DMS114 treated with DMSO at 0.1 percent for 48 hours (cell line): ENCODE measurements around the gene PMFBP1.
A peak's percentile ranks its signal among the peaks of the same experiment; 100 is the strongest.

Experiments
- DNase-seq: peaks from one replicate; lab custom pipeline; 2025; ENCODE audit not compliant: unreplicated experiment; lab: John Stamatoyannopoulos, UW

PMFBP1 gene

DNA sequence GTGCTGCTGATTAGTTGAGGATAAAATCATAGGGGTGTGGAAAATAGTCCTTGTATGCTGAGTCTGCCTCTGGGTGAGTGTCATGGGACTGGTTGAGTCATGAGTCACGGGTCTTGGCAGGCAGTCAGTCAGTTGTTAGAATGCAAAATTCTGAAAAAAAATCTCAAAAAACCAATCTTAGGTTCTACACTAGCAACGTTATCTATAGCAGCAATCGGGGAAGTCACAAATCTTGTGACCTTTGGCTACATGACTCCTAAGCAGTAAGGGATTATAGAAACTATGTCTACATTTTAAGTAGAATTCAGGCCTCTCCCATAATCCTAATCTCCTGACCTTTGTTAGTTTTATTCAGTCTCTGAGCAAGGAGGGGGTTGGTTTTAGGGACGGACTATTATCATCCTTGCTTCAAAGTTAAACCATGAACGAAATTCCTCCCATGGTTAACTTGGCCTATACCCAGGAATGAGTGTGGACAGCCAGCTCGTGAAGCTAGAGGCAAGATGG lies 18.0 kb upstream of the PMFBP1 start:
- no peak for DNase-seq

DNA sequence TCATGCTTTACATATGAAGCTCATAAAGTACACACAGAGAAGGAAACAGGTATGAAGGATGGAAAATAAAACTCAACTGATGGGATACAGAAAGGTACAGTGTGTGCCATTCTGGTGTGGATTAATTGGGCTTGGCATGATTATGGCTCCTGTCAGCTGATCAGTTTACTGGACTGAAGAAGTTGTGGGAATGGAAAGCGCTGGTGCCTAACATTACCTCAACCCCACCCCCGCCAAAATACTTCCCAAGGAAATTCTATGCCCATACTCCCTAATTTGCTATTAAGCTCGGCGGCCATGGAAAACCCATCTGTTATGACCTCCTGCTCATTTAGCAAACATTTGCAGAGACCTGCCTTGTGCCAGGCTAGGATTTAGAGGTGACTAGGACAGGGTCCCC lies 16.6 kb upstream of the PMFBP1 start:
- DNase-seq: no peak

DNA sequence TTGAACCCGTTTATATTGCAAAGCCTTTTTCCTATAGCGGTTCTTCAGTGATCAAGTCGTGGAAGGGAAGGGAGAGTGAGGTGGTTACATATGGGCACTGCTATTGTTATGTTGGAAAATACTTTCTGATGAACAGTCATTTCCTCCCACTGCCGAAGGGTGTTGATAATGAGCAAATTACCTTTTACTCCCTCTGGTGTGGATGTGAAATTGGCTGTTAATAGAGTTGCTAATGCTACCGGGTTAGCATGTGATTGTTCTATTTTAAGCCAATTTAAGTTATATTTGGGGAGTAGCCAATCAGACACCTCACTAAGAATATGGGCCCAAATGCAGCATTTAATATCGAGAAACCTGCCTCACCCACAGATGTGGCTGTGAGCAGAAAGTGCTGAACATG lies 15.6 kb upstream of the PMFBP1 start:
- DNase-seq: no peak

DNA sequence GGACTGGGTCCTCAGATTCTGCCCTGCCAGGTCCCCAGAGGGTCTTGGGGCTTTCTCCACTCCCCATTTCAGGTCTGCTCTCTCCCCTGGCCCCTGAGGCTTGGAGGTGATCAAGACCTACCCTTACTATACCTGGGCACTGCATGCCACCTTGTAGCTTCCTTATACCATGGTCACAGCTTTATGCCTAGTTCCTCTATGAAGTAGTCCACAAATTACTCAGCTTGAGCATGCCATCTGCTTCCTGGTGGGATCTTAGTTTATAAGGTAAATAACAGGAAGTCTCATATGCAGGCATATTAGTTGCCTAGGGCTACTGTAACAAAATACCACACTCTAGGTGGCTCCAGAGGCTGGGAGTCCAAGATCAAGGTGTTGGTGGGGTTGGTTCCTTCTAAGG lies 11.0 kb upstream of the PMFBP1 start:
- DNase-seq: no peak

DNA sequence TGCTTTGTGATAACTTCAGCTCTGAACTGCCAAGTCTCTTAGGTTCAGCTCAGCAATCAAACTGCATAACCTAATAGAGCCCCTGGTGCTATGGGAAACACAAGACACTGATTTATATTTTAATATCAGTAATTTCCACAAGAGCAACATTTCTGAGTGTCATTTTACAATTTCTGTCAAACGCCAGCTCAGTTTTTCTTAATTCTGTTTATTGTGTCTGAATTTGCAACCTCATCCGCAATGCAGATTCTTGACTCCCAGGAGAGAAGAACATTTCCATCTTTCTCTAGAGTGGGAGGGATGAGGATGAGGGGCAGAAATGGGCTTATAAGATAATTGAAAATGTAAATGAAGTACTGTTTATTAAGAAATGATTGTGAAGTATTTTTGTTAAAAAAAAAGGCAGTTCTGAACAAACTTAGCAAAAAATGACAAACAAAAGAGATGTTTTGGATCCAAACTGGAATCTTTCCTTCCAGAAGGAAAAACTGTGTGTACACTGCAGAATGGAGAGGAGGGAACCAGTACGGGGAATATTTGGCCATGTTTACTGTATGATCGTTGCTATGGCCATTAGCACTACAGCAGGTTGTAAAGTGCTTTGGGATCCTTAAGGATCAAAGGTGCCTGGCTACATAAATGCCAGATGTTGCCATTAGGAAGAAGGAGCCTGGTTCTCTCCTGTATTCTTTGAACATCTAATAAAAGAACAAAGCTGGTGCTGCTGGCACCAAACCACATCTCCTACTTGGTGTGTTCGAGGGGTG lies 7.4 kb upstream of the PMFBP1 start:
- no peak for DNase-seq

DNA sequence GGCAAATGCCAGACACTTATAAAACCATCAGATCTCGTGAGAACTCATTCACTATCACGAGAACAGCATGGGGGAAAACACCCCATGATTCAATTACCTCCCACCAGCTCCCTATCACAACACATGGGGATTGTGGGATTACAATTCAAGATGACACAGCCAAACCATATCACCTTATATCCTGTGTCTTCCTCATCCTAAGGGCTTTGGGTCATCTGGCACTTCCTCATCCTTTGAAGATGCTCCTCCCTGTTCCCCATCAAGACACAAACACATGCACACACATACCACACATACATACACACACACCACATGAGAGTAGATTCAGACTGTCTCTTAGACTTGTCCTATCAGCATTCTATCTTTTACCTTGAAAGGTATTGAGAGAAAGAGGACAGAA lies 2.8 kb upstream of the PMFBP1 start:
- no peak for DNase-seq

DNA sequence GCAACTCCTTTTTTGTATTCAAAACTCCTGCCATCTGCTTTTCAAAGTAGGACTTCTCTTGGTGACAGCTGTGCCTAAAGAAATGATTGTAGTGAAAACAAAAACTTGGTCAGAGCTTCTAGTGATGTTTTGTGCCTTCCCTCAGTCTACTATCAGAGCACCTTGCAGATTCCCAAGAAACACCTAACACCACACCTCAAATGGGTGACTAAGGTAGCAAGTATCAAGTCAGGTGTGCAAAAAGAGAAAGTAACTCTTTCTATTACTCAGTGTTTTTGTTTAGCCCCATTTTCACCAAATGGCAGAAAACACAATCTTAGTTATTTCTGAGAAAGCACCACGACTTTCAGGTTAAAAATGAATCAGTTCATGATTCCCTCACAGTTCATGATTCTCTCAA lies 2.0 kb upstream of the PMFBP1 start:
- no peak for DNase-seq

DNA sequence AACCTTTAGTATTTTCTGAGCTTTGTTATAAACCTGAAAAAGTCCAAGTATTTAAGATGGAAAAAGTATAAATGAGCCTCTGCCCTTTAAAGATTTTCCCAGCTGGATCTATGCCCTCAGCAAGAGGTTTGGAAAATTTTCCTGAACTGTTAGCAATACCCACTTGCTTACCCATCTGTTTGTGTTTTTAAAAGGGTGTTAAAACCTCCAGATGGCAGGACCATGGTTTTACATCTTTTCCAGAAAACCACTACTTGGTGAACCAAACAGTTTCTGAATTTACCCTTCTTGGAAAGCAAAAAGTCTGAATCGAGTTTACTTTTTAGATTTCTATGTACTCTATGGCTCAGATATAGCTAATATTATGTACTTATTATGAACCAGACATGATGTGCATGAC lies 719 bp downstream of the PMFBP1 start:
- DNase-seq: no peak

DNA sequence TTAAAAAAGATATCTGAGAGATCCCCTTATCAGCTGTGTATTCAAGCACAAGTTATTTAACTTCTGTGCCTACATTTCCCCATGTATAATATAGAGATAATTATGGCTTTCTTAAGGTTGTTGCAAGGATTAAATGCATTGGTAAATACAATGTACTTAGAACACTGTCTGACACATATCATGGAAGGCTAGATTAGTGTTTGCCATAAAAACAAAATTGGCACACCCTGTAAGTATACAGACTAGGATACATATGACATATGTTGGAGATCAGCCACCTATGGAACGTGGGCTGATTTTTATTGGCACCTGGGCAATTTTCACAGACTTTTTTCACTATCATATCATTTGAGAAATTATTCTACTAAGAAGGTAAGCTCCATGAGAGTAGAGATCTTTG lies 2.2 kb downstream of the PMFBP1 start:
- no peak for DNase-seq

DNA sequence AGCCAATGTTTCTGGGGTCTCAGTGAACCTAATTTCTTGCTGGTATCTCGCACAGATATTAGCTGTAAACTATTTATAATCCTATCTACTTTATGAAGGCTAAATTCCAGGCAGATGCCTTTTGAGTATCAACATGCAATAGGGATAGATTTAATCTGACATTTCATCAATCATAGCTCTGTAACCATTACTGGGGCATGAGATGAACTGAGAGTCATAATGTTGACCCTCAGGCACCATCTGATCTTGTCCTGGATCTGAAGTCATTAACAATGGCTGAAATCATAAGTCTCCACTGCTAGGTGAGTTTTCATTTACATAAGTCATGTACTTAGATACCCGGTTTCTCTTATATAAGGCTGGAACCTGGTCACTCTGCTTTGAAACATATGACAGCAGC lies 3.6 kb downstream of the PMFBP1 start:
- no peak for DNase-seq

DNA sequence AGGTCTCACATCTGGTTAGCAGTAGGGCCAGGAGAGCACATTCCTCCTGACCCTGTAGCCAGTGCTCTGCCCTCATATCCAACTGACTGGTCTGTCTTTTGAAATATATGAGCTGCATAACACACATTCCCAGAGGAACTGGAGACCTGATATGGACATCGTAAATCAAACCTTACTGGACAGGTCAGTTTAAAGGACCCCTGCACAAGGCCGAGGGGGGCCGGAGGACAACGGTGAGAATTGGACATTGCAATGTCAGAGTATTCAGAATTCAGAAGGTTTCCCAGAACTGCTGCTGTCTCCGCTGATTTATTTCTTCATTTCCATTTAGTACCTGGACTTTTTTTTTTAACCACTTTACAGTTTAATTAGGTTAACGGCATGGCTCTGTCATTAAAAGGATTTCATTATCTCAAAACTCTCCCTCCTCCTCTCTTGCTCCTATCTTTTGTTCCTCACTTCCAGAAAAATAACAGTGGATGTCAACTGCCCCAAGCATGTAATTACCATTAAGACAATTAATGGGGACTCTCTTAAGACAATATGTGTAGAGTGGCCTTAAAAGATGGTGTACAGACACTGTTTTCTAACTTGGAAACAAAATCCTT lies 4.9 kb downstream of the PMFBP1 start:
- DNase-seq: no peak

DNA sequence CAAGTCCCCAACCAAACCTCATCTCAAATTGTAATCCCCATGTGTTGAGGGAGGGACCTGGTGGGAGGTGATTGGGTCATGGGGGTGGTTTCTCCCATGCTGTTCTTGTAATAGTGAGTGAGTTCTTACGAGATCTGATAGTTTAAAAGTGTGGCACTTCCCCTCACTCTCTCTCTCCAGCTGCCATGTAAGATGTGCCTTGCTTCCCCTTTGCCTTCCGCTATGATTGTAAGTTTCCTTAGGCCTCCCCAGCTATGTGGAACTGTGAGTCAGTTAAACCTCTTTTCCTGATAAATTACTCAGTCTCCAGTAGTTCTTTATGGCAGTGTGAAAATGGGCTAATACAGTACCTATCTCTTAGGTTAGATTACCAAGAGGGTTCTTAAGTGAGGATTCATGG lies 5.8 kb downstream of the PMFBP1 start:
- no peak for DNase-seq

DNA sequence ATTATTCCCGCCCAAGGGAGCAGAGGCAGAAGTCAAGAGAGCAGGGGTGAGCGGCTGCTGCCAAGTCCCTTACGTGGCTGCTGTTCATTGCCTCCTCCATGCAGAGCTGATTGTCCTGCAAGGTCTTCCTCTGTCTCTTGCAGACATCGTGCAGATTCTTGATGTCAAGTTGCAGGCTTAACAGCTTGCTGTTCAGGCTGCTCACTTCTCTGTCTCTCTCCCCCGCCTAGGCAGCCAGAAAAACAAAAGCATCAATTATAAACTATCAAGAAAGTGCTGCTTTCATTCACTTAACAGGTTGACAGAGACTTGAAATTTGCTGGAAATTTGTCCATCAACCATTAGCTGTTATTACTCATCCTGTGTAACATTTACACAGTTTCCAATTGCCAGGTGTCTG lies 7.3 kb downstream of the PMFBP1 start:
- no peak for DNase-seq

DNA sequence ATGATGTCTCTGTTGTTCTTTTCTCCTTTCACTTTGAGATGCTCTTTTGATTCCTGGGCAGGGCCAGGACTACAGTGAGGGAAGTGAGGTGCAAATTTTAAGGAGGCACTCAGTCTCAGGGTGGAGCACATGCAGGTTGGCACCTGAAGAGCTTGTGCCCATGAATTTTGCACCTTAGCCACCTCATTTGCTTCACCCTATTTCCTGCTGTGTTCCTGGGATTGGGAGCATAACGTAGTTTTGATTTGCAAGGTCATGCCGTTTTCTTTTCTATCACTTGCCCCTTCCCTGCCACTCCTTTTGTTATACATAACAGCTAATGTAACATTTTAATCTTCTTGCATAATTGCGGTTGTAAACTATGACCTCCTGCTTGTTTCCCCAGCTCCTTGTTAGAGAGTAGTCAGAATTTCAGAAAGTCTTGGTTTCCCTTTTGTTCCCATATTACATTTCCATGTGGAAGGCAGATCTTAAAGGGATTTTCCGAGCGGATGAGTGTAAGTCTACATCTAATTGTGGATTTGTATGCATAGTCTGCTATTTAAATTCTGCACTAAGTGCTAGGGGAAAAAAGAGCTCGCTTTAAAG lies 9.8 kb downstream of the PMFBP1 start:
- DNase-seq: no peak

DNA sequence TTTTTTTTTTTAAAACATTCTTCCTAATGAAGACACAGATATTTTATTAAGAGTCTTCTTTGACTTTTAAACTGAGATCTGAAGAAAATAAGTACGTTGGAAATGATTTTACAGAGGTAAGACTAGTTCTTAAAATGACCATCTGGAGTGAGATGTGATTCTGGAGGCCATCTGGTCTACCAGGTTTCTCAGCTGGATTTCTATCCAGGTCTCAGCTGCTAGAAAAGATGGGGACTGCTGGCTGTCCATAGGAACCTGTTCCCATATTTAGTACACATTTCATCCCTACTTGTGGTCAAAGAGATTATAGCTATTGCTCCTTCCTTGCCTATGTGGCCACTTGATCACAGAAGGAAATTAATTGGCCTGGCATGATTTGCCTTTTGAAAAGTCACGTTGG lies 12.2 kb downstream of the PMFBP1 start:
- no peak for DNase-seq

DNA sequence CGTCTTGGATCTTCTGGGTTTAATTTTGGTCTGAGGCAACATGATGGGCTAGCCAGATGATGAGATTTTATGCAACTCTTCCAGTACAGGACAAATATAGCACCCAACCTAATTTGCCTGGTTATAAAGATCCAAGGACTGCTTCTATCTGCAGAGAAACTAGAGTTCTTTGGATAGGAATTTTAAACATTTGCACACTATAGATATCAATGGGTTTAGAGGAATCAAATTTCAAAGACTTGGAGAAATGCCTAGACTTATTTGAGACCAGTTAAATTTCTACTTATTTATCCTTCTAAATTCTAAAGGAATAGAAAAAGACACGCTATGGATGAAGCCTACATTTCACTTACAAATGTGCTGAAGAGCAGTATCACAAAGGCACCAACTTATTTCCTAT lies 12.6 kb downstream of the PMFBP1 start:
- DNase-seq: no peak

DNA sequence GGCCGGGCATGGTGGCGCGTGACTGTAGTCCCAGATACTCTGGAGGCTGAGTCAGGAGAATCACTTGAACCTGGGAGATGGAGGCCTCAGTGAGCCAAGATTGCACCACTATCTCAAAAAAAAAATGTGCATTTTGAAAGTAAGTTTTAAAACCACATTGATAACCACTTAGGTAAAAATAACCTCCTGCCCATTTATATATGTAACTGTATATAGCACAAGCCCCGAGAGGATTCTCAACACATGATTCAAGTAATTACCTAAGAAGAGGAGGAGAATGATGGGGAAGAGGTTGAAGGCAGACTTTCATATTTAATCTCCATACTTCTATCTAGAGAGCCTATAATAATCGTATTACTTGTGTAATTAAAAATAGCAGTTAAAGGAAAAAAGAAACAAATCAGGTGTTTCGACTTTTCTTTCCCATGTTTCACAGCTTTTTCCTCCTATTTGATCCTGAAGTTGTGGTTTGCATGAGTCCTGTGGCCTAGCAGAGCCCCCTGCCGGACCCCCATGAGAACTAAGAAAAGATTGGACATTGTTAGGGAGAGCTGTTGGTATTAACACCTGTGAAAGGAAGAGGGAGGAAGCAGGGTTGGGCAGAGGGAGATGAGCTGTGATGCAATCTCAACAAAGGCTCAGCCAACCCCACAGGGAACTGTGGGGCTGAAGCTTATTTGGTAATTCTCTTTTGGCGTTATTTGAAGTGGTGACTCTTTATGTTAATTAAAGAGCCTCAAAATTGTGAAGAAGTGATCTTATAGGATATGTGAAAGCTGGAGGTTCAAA lies 22.1 kb downstream of the PMFBP1 start:
- DNase-seq: peak; percentile 26

DNA sequence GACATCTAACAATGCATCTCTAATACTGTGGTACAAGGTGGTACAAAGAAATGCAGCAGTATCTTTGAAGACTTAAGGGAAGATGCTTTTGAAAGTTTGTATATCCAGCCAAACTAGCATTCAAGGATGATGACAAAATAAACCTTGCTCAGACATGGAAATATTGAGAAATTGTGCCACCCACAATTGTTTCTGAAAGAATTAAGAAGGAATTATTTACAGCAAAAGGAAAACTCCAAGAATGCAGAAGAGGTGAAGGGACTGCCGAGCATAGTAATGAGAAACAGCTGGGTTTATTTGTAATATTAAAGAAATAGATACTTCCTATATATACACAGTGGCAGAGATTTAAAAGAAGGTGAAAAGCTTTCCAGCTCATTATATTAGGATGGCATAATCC lies 29.5 kb downstream of the PMFBP1 start:
- DNase-seq: no peak

DNA sequence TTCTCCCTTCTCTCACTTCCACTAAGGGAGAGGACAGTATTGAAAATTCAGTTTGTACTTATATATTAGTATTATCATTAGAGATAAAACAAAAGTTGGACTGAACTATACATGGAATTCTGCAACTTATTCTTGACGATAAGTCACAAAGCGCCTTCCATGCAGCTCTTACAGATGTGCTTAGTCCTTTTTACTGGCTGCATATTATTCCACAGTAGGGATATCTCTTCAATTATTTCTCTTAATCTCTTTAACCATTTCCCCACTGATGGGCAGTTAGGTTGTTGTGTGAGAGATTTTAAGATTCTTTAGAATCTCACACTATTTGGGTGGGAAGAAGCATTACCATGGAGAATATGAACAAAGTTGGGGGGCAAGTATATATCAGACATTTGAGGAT lies 32.0 kb downstream of the PMFBP1 start:
- no peak for DNase-seq

DNA sequence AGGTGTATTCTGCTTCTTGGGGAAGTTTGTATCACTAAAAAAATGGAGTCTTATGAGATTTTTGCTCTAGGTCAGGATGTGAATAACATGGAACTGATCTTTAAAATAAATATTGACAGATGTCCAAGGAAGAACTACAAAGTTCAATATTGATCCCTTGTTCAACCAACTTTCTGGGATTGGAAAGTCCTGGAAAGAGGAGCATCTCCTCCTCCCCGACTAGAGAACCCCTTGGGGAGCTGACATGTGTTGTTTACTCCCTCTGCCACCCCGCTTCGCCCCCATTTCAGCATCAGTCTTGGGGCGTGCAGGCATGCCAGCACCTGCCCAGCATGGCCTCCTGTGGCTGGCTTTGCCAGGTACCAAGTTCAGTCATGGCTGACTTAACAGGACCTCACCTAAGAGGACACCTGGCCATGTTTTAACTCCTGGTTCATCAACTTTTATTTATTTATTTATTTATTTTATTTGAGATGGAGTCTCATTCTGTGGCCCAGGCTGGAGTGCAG lies 33.8 kb downstream of the PMFBP1 start:
- no peak for DNase-seq

DNA sequence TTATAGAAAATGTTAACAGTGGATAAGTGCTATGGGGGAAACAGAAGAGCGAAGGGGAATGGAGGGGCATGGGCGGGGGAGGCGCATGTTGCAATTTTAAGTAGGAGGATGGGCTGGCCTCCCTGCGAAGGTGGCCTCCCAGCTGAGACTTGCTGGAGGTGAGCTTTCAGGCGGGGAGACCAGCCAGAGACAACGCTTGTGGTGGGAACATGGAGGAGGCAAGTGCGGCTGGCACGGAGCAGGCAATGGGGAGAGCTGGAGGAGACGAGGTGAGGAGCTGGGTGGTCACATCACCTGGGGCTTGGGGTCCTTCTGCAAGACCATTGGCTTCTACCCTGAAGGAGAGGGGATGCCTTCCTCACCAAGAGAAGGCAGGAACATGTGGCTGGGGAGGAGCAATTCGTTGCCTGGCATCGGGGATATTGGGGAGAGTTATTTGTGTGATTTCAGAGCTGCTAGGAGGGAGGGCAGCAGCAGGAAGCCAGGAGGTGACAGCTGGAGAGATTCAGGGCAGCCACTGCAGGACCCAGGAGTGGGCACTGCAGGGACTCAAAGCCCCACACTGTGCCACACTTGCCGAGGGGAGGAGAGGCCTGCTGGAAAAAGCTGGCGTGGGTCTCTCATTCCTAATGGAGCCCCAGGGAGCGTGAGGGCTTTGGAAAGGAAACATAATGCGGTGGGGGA lies 34.4 kb downstream of the PMFBP1 start:
- no peak for DNase-seq
